ENCODE measurements around the gene DNAH14. TPM values are rescaled to one million over a fixed set of nuclear protein-coding genes. Genes with fewer than 3 reads are reported as not detected.

The DNAH14 gene
- total RNA-seq, 1 experiment from 2014 or later: 33.2 TPM

DNA sequence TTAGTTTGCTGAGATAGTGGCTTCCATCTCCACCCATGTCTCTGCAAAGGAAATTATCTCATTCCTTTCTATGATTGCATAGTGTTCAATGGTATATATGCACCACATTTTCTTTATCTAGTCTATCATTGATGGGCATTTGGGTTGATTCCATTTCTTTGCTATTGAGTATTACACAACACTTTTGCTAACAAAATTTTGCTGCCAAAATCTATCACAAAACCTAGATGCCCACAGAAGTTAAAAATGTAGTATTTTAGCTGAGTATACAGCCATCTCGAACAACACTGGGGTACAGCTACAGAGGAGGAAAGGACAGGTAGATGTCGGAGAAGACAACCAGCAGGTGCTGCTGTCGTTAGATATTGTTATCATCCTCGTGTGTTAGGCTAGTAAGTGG is 430.6 kb downstream of the DNAH14 start:
- Histone ChIP-seq H3K9ac (ENCODE audit: low read length) (no peak overlapping the region), H3K79me2 (ENCODE audit: insufficient read depth, low read length) (no peaks in the 10 kb centered on the region), H4K20me1 (ENCODE audit: insufficient read depth) (no peaks in the 10 kb centered on the region), H3K9me2 (ENCODE audit: insufficient read depth) (no peaks in the 10 kb centered on the region), H3K4me1 (ENCODE audit: control insufficient read depth in 1 of 2, insufficient read depth in 2 of 2, low read length in 2 of 2) (no peaks in the 10 kb centered on the region), H3K27ac (ENCODE audit: low read depth, low read length) (no peak overlapping the region), H3K4me2 (ENCODE audit: low read length) (no peak overlapping the region), H2AFZ (ENCODE audit: low read depth, low read length, poor library complexity, severe bottlenecking) (no peak overlapping the region), H3K36me3 (ENCODE audit: control insufficient read depth in 1 of 2, insufficient read depth in 2 of 2, low read length in 2 of 2) (no peaks in the 10 kb centered on the region), H3K4me3 (replicated peaks in 1 of 2; ENCODE audit: low read depth in 1 of 2, low read length in 2 of 2) (no peak overlapping the region), H3K27me3 (ENCODE audit: insufficient read depth, low read length) (no peaks in the 10 kb centered on the region), H3K9me3 (ENCODE audit: control insufficient read depth in 1 of 2, insufficient read depth in 1 of 2, low read depth in 1 of 2, low read length in 2 of 2) (no peaks in the 10 kb centered on the region)
- ChIA-PET RAD21 (ENCODE audit: low non-redundant PET in 1 of 2, low total read pairs in 2 of 2, uncharacterized antibody in 2 of 2, unreplicated experiment in 2 of 2) (no interaction called here), POLR2A (no interaction called here), CTCF (no interaction called here)
- DNase-seq (ENCODE audit: low read depth, low spot score) (no peak), ATAC-seq (no peak)
- intact Hi-C loops (cut with micrococcal nuclease): no loop called here
- no TSS peak for BruUV-seq (replicated peaks)
- TF ChIP-seq CBX3 (IDR thresholded peaks at IDR 0.05; ENCODE audit: low read depth): no peak
- TF ChIP-seq, protein P1, sequence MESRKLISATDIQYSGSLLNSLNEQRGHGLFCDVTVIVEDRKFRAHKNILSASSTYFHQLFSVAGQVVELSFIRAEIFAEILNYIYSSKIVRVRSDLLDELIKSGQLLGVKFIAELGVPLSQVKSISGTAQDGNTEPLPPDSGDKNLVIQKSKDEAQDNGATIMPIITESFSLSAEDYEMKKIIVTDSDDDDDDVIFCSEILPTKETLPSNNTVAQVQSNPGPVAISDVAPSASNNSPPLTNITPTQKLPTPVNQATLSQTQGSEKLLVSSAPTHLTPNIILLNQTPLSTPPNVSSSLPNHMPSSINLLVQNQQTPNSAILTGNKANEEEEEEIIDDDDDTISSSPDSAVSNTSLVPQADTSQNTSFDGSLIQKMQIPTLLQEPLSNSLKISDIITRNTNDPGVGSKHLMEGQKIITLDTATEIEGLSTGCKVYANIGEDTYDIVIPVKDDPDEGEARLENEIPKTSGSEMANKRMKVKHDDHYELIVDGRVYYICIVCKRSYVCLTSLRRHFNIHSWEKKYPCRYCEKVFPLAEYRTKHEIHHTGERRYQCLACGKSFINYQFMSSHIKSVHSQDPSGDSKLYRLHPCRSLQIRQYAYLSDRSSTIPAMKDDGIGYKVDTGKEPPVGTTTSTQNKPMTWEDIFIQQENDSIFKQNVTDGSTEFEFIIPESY (IDR thresholded peaks at IDR 0.05; ENCODE audit: extremely low read depth, insufficient replicate concordance, low read length): no peak
- TF ChIP-seq RAD21 (IDR thresholded peaks at IDR 0.05; ENCODE audit: low read depth): no peak
- no peak for TF ChIP-seq EZH2 (IDR thresholded peaks at IDR 0.05)
- no peak for TF ChIP-seq POLR2AphosphoS5 (IDR thresholded peaks at IDR 0.05; ENCODE audit: low read depth, low read length)
- no peak for TF ChIP-seq ATF3 (IDR thresholded peaks at IDR 0.05)
- TF ChIP-seq ZFX (IDR thresholded peaks at IDR 0.05): no peak
- TF ChIP-seq, protein P2, sequence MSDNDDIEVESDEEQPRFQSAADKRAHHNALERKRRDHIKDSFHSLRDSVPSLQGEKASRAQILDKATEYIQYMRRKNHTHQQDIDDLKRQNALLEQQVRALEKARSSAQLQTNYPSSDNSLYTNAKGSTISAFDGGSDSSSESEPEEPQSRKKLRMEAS (IDR thresholded peaks at IDR 0.05): no peak
- TF ChIP-seq, protein P3, sequence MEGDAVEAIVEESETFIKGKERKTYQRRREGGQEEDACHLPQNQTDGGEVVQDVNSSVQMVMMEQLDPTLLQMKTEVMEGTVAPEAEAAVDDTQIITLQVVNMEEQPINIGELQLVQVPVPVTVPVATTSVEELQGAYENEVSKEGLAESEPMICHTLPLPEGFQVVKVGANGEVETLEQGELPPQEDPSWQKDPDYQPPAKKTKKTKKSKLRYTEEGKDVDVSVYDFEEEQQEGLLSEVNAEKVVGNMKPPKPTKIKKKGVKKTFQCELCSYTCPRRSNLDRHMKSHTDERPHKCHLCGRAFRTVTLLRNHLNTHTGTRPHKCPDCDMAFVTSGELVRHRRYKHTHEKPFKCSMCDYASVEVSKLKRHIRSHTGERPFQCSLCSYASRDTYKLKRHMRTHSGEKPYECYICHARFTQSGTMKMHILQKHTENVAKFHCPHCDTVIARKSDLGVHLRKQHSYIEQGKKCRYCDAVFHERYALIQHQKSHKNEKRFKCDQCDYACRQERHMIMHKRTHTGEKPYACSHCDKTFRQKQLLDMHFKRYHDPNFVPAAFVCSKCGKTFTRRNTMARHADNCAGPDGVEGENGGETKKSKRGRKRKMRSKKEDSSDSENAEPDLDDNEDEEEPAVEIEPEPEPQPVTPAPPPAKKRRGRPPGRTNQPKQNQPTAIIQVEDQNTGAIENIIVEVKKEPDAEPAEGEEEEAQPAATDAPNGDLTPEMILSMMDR (IDR thresholded peaks at IDR 0.05 in 2 of 3, conservative IDR thresholded peaks at IDR 0.05 in 1 of 3; ENCODE audit: borderline replicate concordance in 1 of 3, insufficient read depth in 1 of 3, low read depth in 2 of 3, low read length in 2 of 3): no peak
- no peak for TF ChIP-seq EZH2phosphoT487 (IDR thresholded peaks at IDR 0.05; ENCODE audit: borderline replicate concordance)
